Right lobe of liver (tissue), 6 donors: ENCODE results near the gene TGFBR3. TPM values are rescaled to one million over a fixed set of nuclear protein-coding genes. Genes with fewer than 3 reads are reported as not detected.

Source experiments
- ATAC-seq, 4 donors: fragments of 200-7000 bp; cut with Tn5 transposase; one replicate each; pipeline ENCODE4 v1.9.1; 2020; ENCODE audit warnings: mild to moderate bottlenecking in 4 of 4, moderate library complexity in 4 of 4
- DNase-seq, 3 donors: peaks; one replicate each; pipeline ENCODE4 v3.0.0-alpha.2; 2020
- H3K27ac ChIP-seq, 3 donors: fragments of 200-600 bp; one replicate each; pipeline ENCODE4 v1.8.0; 2022
- H3K27me3 ChIP-seq, 2 donors: fragments of 200-600 bp; one replicate each; pipeline ENCODE4 v1.8.0; 2022
- H3K36me3 ChIP-seq, 4 donors: fragments of 200-600 bp; sonication (generic) in 1 of 4; one replicate each; pipeline versions ENCODE4 v1.5.1 to v1.8.0; 2017 to 2022; ENCODE audit warnings: control low read depth in 1 of 4
- H3K4me1 ChIP-seq, 4 donors: fragments of 200-600 bp; sonication (generic) in 1 of 4; one replicate each; pipeline versions ENCODE4 v1.5.1 to v1.8.0; 2017 to 2022; ENCODE audit warnings: control low read depth in 1 of 4
- H3K4me3 ChIP-seq, 3 donors: fragments of 200-600 bp; one replicate each; pipeline ENCODE4 v1.8.0; 2022
- H3K9me3 ChIP-seq, 4 donors: fragments of 200-600 bp; sonication (generic) in 1 of 4; one replicate each; pipeline versions ENCODE4 v1.5.1 to v1.8.0; 2017 to 2022; ENCODE audit warnings: control low read depth in 1 of 4
- POLR2A ChIP-seq: fragments of 450-650 bp; IDR thresholded peaks from one replicate; pipeline ENCODE4 v1.6.1; 2017; ENCODE audit warnings: antibody characterized with exemption, mild to moderate bottlenecking
- WGBS: methylation state at CpG from one replicate; pipeline ENCODE4 v1.1.6; 2018; ENCODE audit warnings: low coverage, low lambda C conversion rate; ENCODE audit not compliant: insufficient coverage; ENCODE audit errors: missing lambda C conversion rate; 5-methylcytosine and 5-hydroxymethylcytosine counted together
- intact Hi-C, 2 donors: fragments of 100-400 bp; cut with DNase I; formaldehyde crosslinking; loops; one replicate each; pipeline versions ENCODE4 v1.11.2 to v1.14.1; 2022
- total RNA-seq, 6 experiments: library from RNA; depleted of rRNA in 2 of 6; stranded (reverse); fragments of >200 nt in 2 of 6; fragmentation: NEBNext Ultra II Directional in 3 of 6; extraction: Animal tissue kit (Norgen Biotek cat#: 25700) in 3 of 6; gene quantifications; one replicate each; pipeline versions ENCODE4 v1.1.0 to v1.2.4, GENCODE V29; 2016 to 2023
- TF ChIP-seq, protein P1 (sequence below), 4 donors: fragments of 200-600 bp in 3 of 4; fragments of 450-650 bp in 1 of 4; IDR thresholded peaks; one replicate each; pipeline versions ENCODE4 v1.5.1 to v1.8.0; 2016 to 2022; ENCODE audit warnings: antibody characterized with exemption in 4 of 4, mild to moderate bottlenecking in 2 of 4
- donor health status: DM: no; HTN: yes; CAD: no.
- donor health status: DM: no; HTN: no; CAD: no.
- donor health status: DM: no; HTN: no; CAD: no.
- donor health status: DM: no; HTN: yes; CAD: no.
- donor health status: DM: no; HTN: yes; CAD: no.

TGFBR3 gene
- total RNA-seq, 6 experiments from 2014 or later: 9.0 to 32.3 (median 18.1) TPM

GRCh38 chr1:91676030-91676429, 209.9 kb downstream of the TGFBR3 start:
- TF ChIP-seq, protein P1, sequence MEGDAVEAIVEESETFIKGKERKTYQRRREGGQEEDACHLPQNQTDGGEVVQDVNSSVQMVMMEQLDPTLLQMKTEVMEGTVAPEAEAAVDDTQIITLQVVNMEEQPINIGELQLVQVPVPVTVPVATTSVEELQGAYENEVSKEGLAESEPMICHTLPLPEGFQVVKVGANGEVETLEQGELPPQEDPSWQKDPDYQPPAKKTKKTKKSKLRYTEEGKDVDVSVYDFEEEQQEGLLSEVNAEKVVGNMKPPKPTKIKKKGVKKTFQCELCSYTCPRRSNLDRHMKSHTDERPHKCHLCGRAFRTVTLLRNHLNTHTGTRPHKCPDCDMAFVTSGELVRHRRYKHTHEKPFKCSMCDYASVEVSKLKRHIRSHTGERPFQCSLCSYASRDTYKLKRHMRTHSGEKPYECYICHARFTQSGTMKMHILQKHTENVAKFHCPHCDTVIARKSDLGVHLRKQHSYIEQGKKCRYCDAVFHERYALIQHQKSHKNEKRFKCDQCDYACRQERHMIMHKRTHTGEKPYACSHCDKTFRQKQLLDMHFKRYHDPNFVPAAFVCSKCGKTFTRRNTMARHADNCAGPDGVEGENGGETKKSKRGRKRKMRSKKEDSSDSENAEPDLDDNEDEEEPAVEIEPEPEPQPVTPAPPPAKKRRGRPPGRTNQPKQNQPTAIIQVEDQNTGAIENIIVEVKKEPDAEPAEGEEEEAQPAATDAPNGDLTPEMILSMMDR (IDR thresholded peaks at IDR 0.05): no peak
- TF ChIP-seq POLR2A: no peak
- intact Hi-C loops: no loop called here
- Histone ChIP-seq H3K27me3 (no peaks in the 10 kb centered on the region), H3K36me3 (no peaks in the 10 kb centered on the region), H3K9me3 (no peaks in the 10 kb centered on the region), H3K4me1 (no peaks in the 10 kb centered on the region), H3K27ac (no peak overlapping the region), H3K4me3 (no peak overlapping the region)
- no peak for DNase-seq
- no peak for ATAC-seq
- WGBS: 87% methylated on average over 2 of the region's 2 CpGs

GRCh38 chr1:91674107-91674506, 211.8 kb downstream of the TGFBR3 start:
- intact Hi-C loops: no loop called here
- 65% methylated on average over 2 of the region's 2 CpGs for WGBS
- ATAC-seq: no peak
- no peaks in the 10 kb centered on the region for H3K36me3 ChIP-seq
- no peaks in the 10 kb centered on the region for H3K4me1 ChIP-seq
- H3K27ac ChIP-seq: no peak overlapping the region
- H3K4me3 ChIP-seq: no peak overlapping the region
- no peaks in the 10 kb centered on the region for H3K9me3 ChIP-seq
- TF ChIP-seq, protein P1 (IDR thresholded peaks at IDR 0.05): no peak
- no peak for TF ChIP-seq POLR2A
- DNase-seq: no peak
- no peaks in the 10 kb centered on the region for H3K27me3 ChIP-seq

- no peak for ATAC-seq
- intact Hi-C loops: no loop called here
- no peak overlapping the region for H3K27ac ChIP-seq
- TF ChIP-seq, protein P1 (IDR thresholded peaks at IDR 0.05): no peak
- no peak for TF ChIP-seq POLR2A
- H3K4me3 ChIP-seq: no peak overlapping the region
- DNase-seq: no peak
- H3K4me1 ChIP-seq: no peaks in the 10 kb centered on the region
- no peaks in the 10 kb centered on the region for H3K27me3 ChIP-seq
- no peaks in the 10 kb centered on the region for H3K36me3 ChIP-seq
- 61% methylated on average over 3 of the region's 3 CpGs for WGBS
- no peaks in the 10 kb centered on the region for H3K9me3 ChIP-seq
These were observed 212.3 kb downstream of the TGFBR3 start for GRCh38 chr1:91673613-91674012.

DNA sequence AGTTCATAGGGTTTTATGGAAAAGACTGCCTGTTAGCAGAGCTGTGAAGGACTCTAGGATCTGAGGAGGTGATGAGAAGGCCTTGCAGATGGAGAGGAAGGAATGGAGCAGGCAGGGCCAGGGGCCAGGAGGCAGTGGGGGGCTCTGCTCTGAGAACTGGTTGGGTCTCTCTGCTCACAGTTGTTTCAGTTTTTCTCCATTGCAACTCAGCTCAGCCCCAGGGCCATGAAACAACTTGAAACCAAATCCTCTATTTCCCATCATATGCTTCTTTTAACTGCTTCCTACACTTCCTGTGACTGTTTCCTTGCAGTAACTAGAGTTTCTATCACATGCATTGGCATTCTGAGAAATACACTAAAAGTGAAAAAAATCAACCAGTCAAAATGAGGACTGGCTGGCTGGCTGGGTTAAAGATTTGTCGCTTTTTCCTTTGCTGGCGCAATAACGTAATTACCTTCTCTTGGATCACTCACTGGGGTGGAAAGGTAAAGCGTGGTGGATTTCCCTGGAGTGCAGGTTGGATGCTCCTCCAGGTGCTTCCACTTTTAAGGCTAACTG, 213.3 kb downstream of the TGFBR3 start:
- no peak overlapping the region for H3K4me3 ChIP-seq
- no peaks in the 10 kb centered on the region for H3K36me3 ChIP-seq
- no peak overlapping the region for H3K27ac ChIP-seq
- DNase-seq (no peak), ATAC-seq (no peak)
- intact Hi-C loops: no loop called here
- 100% methylated on average over 4 of the region's 4 CpGs for WGBS
- no peaks in the 10 kb centered on the region for H3K9me3 ChIP-seq
- no peak for TF ChIP-seq POLR2A
- TF ChIP-seq, protein P1 (IDR thresholded peaks at IDR 0.05): no peak
- H3K4me1 ChIP-seq: no peaks in the 10 kb centered on the region
- no peaks in the 10 kb centered on the region for H3K27me3 ChIP-seq

DNA sequence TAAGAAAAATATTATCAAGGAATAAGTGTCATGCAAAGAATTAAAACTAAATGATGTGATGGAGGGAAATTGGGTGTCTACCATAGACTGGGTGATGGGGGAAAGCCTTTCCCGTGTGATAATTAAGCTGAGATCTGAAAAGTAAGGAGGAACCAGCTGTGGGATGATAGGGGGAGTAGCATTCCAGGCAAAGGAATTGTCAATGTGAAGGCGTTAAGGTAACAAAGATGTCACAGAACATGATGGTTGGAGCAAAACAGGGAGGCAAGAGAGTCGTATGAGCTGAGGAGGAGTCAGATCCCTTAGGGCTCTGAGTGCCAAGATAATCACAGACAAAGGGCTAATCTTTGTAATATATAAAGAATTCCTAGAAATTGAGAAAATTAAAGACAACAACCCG, 215.2 kb downstream of the TGFBR3 start:
- TF ChIP-seq, protein P1 (IDR thresholded peaks at IDR 0.05): no peak
- no peak for TF ChIP-seq POLR2A
- intact Hi-C loops: no loop called here
- Histone ChIP-seq H3K27me3 (no peaks in the 10 kb centered on the region), H3K27ac (no peak overlapping the region), H3K4me3 (no peak overlapping the region), H3K4me1 (no peaks in the 10 kb centered on the region), H3K9me3 (no peaks in the 10 kb centered on the region), H3K36me3 (no peaks in the 10 kb centered on the region)
- DNase-seq (no peak), ATAC-seq (no peak)
- 74% methylated on average over 4 of the region's 4 CpGs for WGBS
